Activated CD4-positive, alpha-beta T cell treated with anti-CD3 and anti-CD28 coated beads for 48 hours (primary cell): ENCODE measurements around the gene ZNF212.

ENCODE experiments used
- DNase-seq: peaks from one replicate; pipeline ENCODE4 v3.0.0-alpha.2; 2020

The ZNF212 gene

GRCh38 chr7:149289262-149289661 lies 49.8 kb downstream of the ZNF212 start:
- no peak for DNase-seq

- no peak for DNase-seq
Observed at GRCh38 chr7:149289856-149290255, 50.4 kb downstream of the ZNF212 start.

- DNase-seq = no peak
Observed at GRCh38 chr7:149291036-149291780, 51.8 kb downstream of the ZNF212 start.

- DNase-seq = no peak
Observed at GRCh38 chr7:149291781-149292461, 52.5 kb downstream of the ZNF212 start.

GRCh38 chr7:149292462-149292823 lies 53.0 kb downstream of the ZNF212 start:
- DNase-seq = no peak

- no peak for DNase-seq
Observed at GRCh38 chr7:149293338-149293737, 53.9 kb downstream of the ZNF212 start.

GRCh38 chr7:149293946-149294633 lies 54.6 kb downstream of the ZNF212 start:
- no peak for DNase-seq

- no peak for DNase-seq
Observed at GRCh38 chr7:149294634-149295480, 55.4 kb downstream of the ZNF212 start.

GRCh38 chr7:149295481-149295850 lies 56.0 kb downstream of the ZNF212 start:
- DNase-seq = no peak

- no peak for DNase-seq
Observed at GRCh38 chr7:149296368-149296767, 56.9 kb downstream of the ZNF212 start.

- DNase-seq = peak; percentile 39
Observed at GRCh38 chr7:149297034-149297755, 57.7 kb downstream of the ZNF212 start.

- no peak for DNase-seq
Observed at GRCh38 chr7:149300620-149301285, 61.3 kb downstream of the ZNF212 start.

- DNase-seq = no peak
Observed at GRCh38 chr7:149302222-149302621, 62.8 kb downstream of the ZNF212 start.

- DNase-seq = no peak
Observed at GRCh38 chr7:149302865-149303264, 63.4 kb downstream of the ZNF212 start.

GRCh38 chr7:149304006-149304405 lies 64.6 kb downstream of the ZNF212 start:
- no peak for DNase-seq
